Stimulated activated CD4-positive, alpha-beta T cell treated with anti-CD3 and anti-CD28 coated beads, Interleukin-12 subunit alpha, Interleukin-12 subunit beta, amount 100 ng/mL, for 4 hours (primary cell): Measurements from ENCODE around the gene ANO6.
"Not testable (repeated sequence)": the region's sequence is repeated elsewhere in the genome, so short reads cannot be mapped to it uniquely, and the experiment has no call there.

Source experiments
- DNase-seq: peaks from one replicate; pipeline ENCODE4 v3.0.0-alpha.2; 2020

Gene ANO6

DNA sequence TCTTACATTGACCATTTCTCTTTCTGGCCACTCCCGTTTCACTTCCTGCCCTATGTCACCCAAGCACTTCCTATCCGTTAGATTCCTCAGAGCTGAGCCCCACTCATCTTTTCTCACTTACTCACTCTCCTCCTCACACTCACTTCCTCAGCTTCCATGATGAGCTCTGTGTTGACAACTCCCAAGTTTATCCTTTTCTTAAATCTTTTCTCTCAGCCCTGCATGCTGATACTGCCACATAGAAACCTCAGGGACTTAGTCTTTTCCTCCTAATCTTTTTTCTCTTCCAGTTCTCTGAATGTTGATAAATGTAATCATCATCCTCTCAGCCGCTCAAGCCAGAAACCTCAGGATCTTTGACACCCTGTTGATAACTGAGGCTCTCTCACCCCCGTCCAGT, 99.6 kb downstream of the ANO6 start:
- no peak for DNase-seq

DNA sequence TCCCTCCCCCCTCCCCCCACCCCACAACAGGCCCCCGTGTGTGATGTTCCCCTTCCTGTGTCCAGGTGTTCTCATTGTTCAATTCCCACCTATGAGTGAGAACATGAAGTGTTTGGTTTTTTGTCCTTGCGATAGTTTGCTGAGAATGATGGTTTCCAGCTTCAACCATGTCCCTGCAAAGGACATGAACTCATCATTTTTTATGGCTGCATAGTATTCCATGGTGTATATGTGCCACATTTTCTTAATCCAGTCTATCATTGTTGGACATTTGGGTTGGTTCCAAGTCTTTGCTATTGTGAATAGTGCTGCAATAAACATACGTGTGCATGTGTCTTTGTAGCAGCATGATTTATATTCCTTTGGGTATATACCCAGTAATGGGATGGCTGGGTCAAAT, 101.4 kb downstream of the ANO6 start:
- DNase-seq: not testable (repeated sequence)

DNA sequence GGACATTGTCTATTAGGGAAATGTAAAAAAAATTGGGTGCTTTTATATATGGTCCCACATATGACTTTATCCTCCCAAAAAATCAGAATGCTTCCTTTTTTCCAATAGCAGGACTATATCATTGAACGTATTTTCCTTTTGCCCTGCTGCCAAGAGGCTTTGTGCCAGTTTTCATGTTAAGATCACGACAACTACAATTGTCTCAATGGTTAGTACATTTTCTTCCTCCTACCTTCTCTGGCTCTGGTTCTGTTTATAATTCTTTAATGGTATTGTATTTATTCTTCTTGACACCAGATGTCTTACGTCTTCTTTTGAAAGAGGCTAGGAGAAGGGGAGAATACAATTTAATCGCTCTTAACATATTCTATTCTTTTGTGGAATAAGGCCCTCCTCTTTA, 106.9 kb downstream of the ANO6 start:
- no peak for DNase-seq

DNA sequence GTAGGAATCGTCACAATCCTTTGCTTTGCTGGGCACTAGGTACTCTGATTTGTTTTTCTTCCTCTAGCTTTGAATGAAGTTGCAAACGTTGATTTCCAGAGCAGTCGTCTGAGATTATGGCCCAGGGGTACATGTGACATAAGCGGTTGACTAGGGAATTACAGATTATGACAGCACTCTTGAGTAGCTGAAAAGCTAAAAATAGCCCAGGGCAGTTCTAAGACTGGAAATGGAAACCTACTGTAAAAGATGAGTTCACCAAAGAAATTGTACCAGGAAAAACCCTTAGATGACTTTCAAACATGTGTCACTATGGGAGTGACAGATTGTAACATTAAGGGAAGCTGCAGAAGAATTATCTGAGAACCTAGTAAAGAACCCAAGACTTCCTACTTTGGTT, 108.5 kb downstream of the ANO6 start:
- DNase-seq: no peak

DNA sequence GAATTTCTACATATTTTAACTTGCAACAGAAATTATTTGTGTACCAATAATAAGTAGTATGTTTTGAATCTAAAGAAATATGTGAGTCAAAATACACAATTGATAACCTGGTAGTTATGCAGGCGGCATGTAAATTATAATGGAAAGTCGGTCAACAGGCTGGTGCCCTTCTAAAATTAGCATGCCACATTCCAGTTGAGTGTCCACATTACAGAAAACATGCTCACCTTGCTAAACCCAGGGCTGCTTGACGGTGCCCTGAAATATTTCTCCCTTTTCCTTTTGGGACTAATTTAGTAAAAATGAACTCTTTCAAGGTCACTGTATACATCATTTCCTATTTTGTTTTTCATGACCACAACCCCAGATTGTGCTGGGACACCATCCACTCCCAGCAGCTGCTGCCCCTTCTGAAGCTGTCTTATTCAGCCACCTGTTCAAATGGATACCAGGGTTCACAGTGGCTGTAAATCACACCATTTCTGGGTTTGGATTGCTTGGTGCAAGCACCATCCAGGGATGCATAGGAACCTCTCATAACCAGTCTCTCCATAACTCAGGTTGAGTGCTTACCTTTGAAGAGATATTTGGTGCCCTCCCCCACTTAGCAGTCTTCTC, 110.6 kb downstream of the ANO6 start:
- no peak for DNase-seq

DNA sequence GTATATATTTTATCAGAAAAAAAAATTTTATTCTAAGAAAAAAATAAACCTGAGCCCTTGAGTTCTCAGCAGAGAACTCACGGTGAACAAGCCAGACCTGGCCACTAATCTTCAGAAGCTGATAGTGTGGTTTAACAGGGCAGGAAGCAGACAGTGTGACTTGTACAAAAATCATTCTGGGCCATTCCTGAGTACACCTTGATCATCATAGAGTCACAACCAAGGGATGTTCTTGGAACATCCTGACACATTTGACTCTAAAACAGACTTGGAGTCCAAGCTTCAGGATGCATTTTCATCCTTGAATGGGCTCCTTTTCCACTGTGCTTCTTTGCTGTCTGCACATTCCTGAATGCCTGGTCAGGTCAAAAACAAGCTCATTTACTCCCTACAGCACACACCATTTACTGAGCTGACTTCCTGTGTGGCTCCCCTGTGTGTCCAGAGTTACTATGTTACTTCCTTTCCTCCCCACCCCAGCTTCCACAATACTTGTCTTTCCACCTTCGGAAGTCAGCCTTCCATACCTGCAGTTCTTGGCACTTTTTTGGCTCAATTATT, 112.0 kb downstream of the ANO6 start:
- DNase-seq: no peak

DNA sequence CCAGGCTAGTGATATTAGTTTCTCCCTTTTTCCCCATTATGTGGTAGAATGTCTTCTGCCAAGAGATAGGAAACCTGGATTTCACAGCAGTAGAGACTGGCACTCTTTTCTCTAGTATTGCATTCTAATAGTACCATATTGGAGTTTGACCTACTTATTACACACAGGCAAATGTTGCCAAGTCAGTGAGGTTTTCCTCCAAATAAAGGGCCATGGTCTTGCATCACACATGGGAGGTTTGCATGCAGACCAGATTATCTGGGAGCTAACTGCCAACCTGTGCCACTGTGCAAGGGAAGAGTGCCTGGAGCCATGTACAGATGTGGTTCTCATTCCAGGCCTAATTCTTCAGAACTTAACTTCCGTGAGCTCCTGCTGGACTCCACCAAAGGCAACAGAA, 113.3 kb downstream of the ANO6 start:
- no peak for DNase-seq

DNA sequence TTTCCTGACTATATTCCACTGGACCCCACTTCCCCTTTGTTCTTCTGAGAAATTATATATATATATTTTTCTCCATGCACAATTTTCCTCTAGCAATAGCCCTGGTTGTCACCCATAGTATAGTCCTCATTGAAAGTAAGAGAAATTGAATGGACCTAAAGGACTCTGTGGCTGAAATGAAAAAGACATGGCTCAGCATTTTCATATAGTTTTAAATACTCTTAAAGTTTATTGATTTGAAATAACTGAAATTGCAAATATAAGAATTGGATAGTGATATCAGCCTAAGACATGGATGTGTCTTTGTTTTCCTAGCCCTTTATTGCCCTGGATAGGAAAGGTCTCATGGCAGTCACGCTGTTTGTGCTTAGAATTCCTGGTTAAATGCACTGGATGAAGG, 113.8 kb downstream of the ANO6 start:
- no peak for DNase-seq

DNA sequence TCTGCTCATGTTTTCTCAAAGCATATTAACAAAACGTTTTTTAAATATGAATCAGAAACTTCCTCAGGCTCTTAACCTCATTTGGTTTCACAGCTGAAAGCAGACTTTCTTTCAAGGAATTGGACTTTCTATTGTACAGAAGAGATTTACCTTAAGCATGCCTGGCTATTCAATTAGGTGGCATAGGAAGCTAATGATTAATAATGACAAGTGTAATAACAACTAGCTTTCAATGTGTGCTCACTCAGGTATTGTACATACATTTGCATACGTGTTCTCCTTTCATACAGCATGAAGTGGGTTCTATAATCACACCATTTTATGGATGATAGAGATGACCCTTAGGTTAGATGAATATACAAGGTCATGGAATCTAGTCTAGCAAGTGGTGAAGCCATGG, 115.7 kb downstream of the ANO6 start:
- no peak for DNase-seq

DNA sequence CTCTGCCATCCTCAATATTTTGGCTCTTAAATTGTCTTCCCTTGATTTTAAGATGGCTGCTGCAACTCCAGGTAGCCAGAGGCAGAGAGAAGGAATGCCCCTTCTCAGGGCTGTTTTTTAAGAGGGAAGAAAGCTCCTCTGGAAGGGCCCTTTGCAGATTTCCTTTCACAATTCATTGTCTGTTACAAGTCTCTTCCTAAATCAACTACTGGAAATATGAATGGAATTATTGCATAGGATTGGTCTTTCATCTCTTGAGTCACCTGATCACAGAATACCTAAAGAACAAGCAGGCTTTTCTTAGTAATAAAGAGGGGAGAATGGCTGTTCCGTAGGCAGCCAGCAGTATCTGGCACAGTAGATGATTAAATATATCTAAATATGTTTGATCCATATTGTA, 118.5 kb downstream of the ANO6 start:
- no peak for DNase-seq

DNA sequence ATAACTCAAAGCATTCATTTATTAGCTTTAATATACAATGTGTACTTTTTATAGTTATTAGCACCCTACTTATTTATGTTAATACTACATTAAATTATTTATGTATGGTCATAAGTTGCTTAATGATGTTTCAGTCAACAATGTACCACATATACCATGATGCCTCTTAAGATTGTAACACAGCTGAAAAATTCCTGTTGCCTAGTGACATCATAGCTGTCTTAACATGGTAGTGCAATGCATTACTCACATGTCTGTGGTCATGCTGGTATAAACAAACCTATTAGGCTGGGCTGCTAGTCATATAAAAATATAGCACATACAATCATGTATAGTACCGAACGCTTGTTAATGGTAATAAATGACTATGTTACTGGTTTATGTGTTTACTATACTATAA, 120.4 kb downstream of the ANO6 start:
- DNase-seq: no peak

DNA sequence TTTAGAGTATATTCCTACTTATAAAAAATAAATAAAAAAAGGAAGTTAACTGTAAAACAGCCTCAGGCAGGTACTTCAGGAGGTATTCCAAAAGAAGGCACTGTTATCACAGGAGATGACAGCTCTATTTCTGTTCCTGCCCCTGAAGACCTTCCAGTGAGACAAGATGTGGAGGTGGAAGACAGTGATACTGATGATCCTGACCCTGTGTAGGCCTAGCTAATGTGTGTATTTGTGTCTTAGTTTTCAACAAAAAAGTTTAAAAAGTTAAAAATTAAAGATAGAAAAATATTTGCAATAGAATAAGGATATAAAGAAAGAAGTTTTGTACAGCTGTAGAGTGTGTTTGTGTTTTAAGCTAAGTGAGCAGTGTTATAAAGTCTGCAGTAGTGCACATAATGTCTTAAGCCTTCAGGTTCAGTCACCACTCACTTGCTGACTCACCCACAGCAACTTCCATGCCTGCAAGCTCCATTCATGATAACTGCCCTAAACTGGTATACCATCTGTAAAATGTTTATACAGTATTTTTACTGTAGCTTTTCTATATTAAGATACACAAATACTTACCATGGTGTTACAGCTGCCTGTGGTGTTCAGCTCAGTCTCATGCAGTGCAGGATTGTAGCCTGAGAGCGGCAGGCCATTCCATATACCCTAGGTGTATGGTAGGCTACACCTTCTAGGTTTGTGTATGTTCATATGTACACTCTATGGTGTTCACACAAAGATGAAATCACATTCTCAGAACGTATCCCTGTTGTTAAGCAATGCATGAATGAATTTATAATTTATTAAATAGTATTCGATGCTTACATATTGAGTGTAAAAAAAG, 121.1 kb downstream of the ANO6 start:
- no peak for DNase-seq

DNA sequence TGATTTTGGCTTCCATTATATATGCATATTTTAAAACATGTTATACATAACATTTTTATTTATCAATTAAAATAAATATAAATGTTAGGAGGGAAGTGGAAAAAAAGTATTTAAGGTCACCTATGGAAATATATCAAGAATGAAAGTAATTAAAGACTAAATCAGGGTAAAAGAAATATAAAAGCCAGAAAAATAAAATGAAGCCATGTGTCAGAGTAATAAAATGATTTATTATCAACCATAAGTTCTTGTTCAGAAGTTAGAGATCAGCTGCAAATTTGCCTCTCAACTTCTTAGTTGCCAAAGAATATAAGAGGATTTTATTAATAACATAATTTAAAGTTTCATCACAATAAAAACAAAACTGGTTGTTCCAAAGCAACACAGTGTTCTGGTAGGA, 121.9 kb downstream of the ANO6 start:
- DNase-seq: no peak

DNA sequence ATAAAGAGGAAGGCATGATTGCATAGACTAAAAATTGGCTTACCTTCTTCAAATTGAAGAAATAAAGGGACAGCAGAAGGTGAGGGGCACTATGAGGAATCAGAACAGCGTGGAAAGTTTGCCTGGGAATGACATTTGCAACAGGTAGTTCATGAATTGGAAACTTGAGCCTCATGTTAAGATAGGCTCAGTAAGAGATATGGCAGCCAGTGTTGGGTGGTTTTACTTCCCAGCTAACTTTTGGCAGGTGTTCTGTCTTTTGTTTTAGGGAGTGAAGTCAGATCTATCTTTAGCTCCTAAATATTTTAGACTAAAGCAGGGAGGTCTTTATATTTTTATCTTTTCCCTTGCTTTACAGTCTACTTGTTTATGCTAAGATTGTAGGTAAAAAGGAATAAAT, 122.4 kb downstream of the ANO6 start:
- DNase-seq: no peak

DNA sequence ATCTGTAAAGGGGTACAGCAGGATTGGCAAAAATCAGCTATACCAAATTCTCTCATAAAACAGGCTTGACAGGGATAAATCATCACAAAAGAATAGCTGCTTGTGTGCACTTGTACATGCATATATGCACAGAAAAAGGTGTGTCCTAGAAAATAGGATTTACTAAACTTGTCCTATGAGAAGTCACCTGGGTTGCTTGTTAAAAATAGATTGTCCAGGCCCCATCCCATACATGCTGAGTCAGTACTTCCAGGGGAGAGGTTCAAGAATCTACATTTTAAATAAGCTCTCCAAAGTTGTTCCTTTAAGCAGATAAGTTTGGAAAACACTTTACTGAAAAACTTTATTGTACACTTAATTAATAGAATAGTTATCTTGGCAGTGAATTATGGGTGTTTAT, 123.1 kb downstream of the ANO6 start:
- DNase-seq: no peak

DNA sequence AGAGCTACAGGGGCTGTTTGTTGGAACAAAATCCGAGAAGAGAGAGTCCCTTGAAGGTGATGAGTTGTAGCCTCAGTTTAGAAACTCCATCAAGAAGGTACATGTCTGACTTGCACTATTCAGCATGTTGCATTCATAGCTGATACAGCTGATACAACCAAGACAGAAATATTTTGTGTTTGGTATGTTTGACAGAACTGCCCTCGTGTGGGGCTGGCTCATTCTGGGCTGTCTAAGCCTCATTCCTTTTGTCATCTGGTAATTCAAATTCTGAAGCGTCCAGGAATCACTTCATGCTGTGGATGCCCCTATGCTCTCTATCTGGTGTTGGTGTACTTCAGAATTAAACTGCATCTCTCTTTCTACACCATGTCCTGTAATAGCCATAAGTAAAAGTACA, 126.3 kb downstream of the ANO6 start:
- DNase-seq: no peak

DNA sequence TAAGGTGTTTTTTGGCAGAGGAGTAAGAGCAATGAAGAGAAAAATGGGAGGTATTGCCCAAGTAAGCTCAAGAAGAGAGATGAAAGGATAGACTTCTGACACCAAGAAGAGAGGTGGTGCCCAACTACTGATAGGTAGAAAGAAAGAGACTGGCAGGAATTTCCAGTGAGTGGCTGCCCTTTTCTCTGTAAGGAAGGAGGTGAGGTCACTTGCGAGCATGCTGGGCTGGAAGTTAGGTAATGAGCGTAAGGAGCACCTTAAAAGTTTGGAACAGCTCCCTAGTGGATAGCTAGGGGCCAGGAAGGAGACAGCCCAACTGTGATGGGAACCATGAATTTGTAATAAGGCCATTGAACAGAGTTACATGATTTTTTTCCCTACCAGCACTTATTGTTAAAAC, 127.0 kb downstream of the ANO6 start:
- no peak for DNase-seq

DNA sequence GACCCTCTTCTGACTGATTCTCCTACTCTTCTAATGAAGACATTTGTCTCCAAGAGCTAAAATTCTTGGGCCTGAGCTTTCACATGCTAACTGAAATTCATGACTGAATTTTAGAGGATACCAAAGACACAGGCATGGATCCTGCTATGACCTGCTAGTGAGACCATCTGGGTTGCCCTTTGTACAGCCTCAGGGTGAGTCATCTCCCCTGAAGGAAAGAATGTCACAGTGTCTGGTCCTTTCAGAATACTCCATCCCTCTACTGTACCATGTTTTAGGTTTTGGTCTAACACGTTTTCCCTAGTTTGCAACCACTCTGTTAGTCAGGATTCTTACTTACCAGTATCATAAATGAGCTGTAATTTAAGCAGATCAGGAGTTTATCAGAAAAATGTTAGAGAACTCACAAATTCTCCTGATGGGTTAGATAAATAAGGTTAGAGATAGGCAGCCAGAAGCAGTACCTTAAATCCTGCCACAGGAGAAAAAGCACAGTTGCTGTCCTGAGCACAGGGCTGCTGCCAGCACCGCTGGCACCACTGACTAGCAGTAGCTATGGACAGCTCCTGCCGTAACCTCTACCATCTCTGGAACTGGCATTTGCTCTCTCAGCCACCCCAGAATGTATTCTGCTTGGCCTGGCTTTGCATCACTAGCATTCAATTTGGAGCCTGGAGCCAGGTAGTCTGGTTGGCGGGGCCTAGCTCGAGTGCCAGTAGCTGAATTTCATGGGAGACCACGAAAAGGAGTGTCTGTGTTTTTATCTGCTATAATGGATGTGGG, 127.6 kb downstream of the ANO6 start:
- DNase-seq: no peak

DNA sequence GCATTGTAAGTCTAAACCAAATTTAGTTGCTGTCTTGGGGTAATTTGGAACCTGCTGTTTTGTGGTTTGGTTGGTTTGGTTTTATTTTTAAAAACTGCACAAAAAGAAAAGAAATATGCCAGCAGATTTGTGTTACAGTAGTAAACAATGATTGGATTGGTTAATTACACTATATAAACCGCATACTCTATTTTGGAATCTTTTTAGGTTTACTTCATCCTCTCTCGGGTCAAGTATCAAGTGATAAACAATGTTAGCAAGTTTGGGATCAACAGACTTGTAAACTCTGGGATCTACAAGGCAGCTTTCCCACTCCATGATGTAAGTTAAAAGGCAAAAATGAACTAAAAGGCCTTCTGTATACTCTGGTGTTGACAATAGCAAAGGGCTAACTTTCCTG, 132.4 kb downstream of the ANO6 start:
- no peak for DNase-seq

DNA sequence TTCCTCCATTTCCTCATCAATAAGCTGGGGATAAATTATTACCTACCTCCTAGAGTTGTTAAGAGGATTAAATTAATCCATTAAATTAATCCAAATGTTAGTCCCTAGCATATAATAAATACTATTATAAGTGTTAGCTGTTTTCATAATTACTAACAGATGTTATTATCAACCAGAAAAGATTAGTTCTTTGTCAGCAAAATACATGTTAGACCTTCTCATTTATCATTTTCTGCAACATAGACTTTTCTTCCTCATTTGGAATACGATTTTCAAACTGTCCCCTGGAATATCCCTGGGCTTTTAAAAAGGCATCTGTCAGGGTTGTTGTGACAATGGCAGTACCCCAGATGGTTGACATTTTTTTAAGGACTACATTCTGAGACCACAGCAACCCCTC, 133.1 kb downstream of the ANO6 start:
- DNase-seq: no peak

DNA sequence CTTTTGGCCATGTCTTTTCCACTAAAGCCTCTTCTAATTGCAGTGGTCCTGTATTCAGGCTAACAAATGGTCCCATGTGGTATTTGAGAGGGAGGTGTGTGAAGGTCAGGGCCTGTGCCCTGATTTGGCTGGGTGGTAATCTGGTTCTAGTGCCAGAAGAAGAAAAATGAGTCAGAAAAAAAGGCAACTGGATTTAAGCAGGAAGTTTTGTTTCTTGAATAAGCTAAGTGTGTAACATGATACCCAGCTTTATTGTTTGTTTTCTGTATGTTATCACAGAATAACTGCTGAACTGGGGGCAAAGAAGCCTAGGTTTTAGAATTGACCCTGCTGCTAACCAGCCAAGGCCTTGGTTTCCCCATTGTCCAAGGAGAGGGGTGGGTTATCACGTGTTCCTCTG, 134.0 kb downstream of the ANO6 start:
- DNase-seq: no peak

DNA sequence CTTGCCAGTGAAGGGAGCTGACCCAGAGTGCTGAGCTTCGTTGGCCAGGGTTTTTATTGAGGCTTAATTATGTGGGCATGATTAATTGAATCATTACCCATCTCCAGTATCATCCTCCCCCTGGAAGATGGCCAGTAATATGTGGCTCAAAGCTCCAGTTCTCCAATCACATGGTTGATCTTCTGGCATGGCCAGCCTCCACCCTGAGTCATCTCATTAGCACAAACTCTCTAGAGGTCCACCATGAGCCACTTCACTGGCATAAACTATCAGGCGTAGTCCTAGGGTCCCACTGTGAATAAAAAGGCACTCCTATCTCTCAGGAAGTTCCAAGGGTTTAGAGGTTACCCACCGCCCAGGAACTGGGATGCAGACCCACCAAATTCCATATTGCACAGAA, 135.0 kb downstream of the ANO6 start:
- DNase-seq: no peak

DNA sequence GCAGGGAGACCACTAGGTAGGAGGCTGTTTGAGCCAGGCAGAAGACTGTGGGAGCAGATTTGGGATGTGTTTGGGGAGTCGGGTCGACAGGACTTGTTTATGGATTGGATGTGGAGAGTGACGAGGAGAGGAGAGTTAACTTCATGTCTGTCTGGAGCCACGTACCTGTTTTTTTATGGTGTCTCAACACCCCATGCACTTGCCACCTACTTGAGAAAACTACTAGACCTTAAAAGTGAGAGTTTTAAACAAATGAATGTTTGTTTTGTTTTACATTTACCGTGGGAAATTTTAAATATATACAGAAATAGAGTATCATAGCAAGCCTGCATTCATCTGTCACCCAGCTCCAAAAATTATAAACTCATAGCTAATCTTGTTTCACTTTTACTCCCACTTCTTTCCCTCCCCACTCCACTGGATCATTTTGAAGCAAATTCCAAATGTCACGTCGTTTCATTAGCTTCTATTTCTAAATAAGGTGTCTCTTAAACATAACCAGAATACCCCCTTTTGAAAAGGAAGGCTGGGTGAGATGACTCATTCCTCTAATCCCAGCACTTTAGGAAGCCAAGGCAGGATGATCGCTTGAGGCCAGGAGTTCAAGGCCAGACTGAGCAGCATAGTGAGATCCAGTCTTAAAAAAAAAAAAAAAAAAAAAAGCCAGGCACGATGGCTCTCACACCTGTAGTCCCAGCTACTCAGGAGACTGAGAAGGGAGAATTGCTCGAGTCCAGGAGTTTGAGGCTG, 136.2 kb downstream of the ANO6 start:
- no peak for DNase-seq
